ENCODE results near the gene ANKRD2.
"Not testable (repeated sequence)": the region's sequence is repeated elsewhere in the genome, so short reads cannot be mapped to it uniquely, and the experiment has no call there.

Gene ANKRD2

GRCh38 chr10:97574374-97575126 is 2.0 kb downstream of the ANKRD2 start:
- DNase-seq: peak; percentile 34

DNA sequence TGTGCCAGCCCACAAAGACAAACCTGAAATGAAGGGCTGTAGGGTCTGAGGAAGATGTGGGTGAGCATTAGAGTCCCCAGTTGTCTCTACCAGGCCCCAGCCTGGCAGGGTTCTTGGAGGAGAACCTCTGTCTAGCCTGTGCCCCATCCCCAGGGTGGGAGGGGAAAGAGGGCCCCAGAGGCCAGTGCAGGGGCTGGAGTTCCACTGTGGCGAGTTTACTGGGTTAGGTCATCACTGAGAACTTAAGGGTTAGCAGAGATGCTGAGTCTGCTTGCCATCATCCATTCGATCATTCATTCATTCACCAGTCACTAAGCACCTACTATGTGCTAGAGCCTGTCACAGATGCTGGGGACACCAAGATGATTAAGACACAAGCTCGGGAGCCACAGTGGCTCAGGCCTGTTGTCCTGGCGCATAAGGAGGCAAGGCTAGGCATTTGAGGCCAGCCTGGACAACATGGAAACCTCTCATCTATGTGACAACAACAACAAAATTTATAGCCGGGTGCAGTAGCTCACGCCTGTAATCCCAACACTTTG is 2.6 kb downstream of the ANKRD2 start:
- DNase-seq: no peak

- DNase-seq: not testable (repeated sequence)
Observed at GRCh38 chr10:97576487-97576886, 3.9 kb downstream of the ANKRD2 start.

DNA sequence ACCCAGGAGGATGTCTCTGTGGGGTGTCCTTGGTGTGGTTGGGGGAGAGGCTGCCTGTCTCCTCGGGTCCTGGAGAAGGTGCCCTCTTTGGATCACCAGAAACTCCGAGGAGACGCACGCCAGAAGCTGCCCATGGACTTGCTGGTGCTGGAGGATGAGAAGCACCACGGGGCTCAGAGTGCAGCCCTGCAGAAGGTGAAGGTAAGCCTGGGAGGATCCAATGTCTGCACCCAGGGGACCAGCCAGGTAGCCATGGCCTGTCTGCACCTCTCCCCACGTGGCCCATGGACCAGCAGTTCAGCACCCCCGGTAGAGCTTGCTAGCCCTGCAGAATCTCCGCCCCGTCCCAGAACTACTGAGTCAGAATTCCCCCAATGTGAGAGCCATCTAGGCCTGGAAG is 5.1 kb downstream of the ANKRD2 start:
- no peak for DNase-seq

- no peak for DNase-seq
Observed at GRCh38 chr10:97578171-97578844, 5.7 kb downstream of the ANKRD2 start.

GRCh38 chr10:97580421-97581367 is 8.1 kb downstream of the ANKRD2 start:
- no peak for DNase-seq

- no peak for DNase-seq
Observed at GRCh38 chr10:97582169-97582568, 9.6 kb downstream of the ANKRD2 start.

DNA sequence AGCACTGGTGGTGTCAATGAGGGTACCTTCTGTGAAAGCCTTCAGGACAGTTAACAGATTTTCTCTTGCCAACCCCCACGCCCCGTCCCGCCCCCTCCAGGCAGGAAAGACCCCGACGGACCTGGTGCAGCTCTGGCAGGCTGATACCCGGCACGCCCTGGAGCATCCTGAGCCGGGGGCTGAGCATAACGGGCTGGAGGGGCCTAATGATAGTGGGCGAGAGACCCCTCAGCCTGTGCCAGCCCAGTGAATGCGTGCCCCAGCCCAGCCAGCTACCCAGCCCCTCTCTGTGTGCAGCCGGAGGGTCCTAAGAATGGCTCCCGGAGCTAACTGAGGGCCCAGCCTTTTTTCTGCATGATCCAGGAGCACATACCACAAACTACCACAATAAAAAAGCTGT is 10.9 kb downstream of the ANKRD2 start:
- DNase-seq: no peak

DNA sequence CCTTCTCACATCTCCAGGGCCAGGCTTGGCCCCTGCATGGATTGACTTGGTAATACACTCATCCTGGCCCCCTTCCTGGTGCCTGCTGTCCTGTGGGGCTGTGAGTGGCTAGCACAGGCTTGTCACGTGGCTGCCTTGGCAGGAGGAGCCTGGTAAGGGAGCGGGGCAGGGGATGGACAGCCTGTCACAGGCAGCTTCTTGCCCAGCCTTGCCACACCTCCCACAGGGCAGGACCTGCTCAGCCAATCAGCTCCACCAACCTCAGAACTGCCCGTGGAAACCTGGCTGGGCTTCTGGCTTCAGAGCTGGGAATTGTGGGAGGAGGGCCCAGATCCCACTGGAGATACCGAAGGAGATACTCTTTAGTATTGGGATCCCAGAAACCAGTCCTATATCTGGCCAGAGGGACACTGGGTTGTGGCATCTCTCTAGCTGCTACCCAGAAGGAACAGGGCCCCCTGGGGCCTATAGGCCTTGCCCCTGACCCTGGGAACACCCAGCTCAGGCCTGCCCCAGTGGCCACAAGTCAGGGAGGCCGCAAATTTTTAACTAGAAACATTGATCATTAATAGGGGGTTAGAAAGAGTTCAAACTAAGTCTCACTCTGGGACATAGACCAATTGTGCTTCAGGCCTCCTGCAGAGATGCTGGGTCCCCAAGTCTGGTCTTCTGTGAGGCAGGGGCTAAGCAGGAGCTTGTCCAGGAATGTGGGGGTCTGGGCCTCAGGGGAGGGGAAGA is 11.7 kb downstream of the ANKRD2 start, which contains the start of gene HOGA1:
TSS of gene HOGA1 (plus strand) at position 330 of the 738 bp plus-strand sequence. CDS start at position 645, 315 bp downstream.
- DNase-seq: peak; percentile 53

GRCh38 chr10:97584798-97585438 is 12.3 kb downstream of the ANKRD2 start:
- no peak for DNase-seq

DNA sequence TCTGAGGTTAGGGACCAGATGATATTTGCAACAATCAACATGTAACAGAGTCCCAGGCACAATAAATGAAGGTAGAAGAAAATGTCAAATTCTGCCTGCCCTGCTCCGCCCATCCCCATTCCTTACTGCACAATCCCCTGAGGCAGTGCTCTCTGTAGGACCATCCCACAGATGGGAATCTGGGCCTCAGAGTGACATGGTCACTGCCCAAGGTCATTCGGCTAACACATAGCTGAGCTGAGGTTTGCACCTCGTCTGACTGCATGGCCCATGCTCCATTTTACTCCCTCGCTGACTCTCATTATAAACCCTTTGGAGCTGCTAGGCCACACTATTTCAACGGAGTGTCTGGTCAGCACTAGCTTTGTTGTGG is 12.8 kb downstream of the ANKRD2 start:
- DNase-seq: no peak

DNA sequence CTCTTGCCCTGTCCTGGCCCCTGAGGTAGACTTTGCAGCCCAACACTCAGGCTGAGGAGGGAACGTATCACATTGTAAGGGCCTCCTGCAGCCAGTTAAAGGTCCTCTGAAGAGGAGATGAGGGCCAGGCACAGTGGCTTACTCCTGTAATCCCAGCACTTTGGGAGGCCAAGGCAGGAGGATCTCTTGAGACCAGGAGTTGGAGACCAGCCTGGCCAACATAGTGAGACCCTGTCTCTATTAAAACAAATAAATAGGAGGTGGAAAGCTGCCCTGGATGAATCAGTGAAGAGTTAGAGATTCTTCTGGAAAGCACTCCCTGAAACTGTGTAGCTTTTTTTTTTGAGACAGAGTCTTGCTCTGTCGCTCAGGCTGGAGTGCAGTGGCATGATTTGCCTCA is 14.6 kb downstream of the ANKRD2 start:
- no peak for DNase-seq

GRCh38 chr10:97589479-97589878 is 16.9 kb downstream of the ANKRD2 start, which contains the start of gene C10orf62:
TSS of gene C10orf62 (plus strand) at chr10:97589721. CDS start at chr10:97589898, 177 bp downstream.
- no peak for DNase-seq

GRCh38 chr10:97590082-97590747 is 17.6 kb downstream of the ANKRD2 start:
- no peak for DNase-seq

GRCh38 chr10:97590748-97591495 is 18.3 kb downstream of the ANKRD2 start:
- no peak for DNase-seq

GRCh38 chr10:97593421-97593820 is 20.8 kb downstream of the ANKRD2 start:
- DNase-seq: no peak

GRCh38 chr10:97596101-97597082 is 23.8 kb downstream of the ANKRD2 start:
- no peak for DNase-seq

DNA sequence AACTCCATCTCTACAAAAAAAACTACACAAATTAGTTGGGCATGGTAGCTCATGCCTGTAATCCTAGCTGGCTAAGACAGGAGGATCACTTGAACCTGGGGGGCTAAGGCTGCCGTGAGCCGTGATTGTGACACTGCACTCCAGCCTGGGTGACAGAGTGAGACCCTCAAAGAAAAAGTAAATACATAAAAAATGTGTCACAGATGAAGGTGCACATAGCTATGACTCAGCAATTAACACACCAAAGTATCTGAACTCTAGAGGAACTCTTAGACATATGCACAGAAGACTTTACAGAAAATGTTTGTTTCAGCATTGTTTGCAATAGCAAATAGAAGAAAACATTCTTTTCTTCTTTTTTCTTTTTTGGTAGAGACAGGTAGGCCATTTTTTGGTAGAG is 25.2 kb downstream of the ANKRD2 start:
- DNase-seq: no peak
